Measurements from ENCODE around the gene SLC38A11. TPM values are rescaled to one million over a fixed set of nuclear protein-coding genes. Genes with fewer than 3 reads are reported as not detected.
"Not testable (repeated sequence)": the region's sequence is repeated elsewhere in the genome, so short reads cannot be mapped to it uniquely, and the experiment has no call there.

Gene SLC38A11
- total and polyA plus RNA-seq, 7 donors, result 0.46 to 4.3 (median 0.71) TPM; not detected in 1

DNA sequence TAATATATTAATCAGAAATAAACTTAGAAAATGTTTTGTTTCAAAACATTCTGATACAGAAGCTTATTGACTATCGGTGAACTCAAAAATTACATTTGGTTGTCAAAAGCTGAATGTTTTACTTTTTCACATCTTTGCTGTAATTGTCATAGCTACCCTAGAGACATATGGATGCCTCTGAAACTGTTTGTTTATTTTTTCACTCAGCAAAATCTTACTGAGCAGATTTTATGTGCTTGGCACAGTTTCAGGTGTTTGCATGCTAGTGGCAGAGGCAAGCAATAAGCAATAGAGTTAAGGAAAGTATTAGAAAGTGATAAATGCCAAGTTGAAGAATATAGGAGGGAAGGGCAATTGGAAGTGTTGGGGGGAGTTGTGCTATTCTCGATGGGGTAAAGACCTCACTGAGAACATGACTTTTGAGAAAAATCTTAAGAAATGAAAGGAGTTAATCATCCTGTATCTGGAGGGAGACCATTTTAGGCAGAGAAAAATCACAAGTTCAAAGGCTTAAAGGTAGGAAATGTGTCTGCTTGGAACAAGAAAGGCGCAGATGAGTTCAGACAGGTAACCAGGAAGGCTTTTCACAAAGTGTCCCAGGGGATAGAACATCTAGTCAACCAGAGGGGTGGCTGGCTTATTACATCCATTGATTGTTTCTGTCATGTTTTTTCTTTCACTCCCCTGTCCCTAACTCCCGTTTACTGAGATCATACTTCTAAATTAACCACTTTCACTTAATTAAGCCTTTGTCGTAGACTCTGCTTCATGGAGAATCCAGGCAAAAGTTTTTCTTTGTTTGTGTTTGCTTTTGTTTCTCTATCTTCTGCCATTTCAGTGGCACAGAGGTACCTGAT lies 86.5 kb downstream of the SLC38A11 start:
- Histone ChIP-seq H3K27me3 (no peaks in the 10 kb centered on the region), H3K4me1 (no peaks in the 10 kb centered on the region), H3K27ac (no peak overlapping the region), H3K9me3 (no peaks in the 10 kb centered on the region), H3K4me3 (no peak overlapping the region), H3K36me3 (no peaks in the 10 kb centered on the region)
- TF ChIP-seq POLR2AphosphoS5 (IDR thresholded peaks at IDR 0.05) (no peak), POLR2A (IDR thresholded peaks at IDR 0.05) (no peak), EP300 (IDR thresholded peaks at IDR 0.05) (no peak)
- TF ChIP-seq, protein P1, sequence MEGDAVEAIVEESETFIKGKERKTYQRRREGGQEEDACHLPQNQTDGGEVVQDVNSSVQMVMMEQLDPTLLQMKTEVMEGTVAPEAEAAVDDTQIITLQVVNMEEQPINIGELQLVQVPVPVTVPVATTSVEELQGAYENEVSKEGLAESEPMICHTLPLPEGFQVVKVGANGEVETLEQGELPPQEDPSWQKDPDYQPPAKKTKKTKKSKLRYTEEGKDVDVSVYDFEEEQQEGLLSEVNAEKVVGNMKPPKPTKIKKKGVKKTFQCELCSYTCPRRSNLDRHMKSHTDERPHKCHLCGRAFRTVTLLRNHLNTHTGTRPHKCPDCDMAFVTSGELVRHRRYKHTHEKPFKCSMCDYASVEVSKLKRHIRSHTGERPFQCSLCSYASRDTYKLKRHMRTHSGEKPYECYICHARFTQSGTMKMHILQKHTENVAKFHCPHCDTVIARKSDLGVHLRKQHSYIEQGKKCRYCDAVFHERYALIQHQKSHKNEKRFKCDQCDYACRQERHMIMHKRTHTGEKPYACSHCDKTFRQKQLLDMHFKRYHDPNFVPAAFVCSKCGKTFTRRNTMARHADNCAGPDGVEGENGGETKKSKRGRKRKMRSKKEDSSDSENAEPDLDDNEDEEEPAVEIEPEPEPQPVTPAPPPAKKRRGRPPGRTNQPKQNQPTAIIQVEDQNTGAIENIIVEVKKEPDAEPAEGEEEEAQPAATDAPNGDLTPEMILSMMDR (IDR thresholded peaks at IDR 0.05), result no peak
- WGBS, 2 donors, result 74 to 83% methylated on average over 5 of the region's 5 CpGs
- intact Hi-C loops (cut with DNase I), result no loop called here
- DNase-seq, result no peak

- H3K4me3 ChIP-seq, result no peak overlapping the region
- no peaks in the 10 kb centered on the region for H3K4me1 ChIP-seq
- intact Hi-C loops (cut with DNase I), result no loop called here
- no peaks in the 10 kb centered on the region for H3K36me3 ChIP-seq
- no peaks in the 10 kb centered on the region for H3K9me3 ChIP-seq
- no peak for DNase-seq
- H3K27ac ChIP-seq, result no peak overlapping the region
- TF ChIP-seq POLR2AphosphoS5 (IDR thresholded peaks at IDR 0.05) (no peak), EP300 (IDR thresholded peaks at IDR 0.05) (no peak), POLR2A (IDR thresholded peaks at IDR 0.05) (no peak)
- TF ChIP-seq, protein P1 (IDR thresholded peaks at IDR 0.05), result no peak
- 60% methylated on average over 3 of the region's 3 CpGs for WGBS, 2 donors
- no peaks in the 10 kb centered on the region for H3K27me3 ChIP-seq
Measured at GRCh38 chr2:164867779-164868397, 87.4 kb downstream of the SLC38A11 start.

DNA sequence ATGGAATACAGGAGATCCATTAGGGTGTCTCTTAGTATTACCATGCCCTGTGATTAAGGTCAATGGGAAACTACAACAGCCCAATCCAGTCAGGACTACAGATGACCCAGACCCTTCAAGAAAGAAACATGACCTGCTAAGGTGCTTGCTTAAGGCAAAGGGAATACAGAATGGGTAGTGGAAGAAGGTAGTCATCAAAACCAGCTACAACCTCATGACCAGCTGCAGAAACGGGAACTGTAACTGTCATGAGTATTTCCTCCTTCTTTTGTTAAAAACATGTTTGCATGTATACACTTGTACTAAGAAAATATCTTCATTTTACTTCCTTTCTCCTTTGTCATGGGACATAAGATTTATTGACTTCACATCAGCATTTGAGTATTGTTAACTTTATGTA lies 88.9 kb downstream of the SLC38A11 start:
- H3K4me1 ChIP-seq; H3K27me3 ChIP-seq; H3K36me3 ChIP-seq; H3K27ac ChIP-seq; intact Hi-C loops (cut with DNase I); DNase-seq; H3K9me3 ChIP-seq; H3K4me3 ChIP-seq: not testable (repeated sequence)
- 45 to 86% methylated on average over 1 of the region's 1 CpG for WGBS, 2 donors

DNA sequence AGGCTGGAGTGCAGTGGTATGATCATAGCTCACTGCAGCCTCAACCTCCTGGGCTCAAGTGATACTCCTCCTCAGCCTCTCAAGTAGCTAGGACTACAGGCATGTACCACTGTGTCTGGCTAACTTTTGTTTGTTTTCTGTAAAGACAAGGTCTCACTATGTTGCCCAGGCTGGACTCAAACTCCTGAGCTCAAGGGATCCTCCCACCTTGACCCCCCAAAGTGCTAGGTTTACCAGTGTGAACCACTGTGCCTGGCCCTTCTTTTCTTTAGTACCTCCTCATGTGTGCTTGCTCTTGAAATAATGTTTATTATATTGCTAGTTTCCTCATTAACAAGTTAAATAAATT lies 94.7 kb downstream of the SLC38A11 start:
- TF ChIP-seq POLR2AphosphoS5 (IDR thresholded peaks at IDR 0.05) (no peak), POLR2A (IDR thresholded peaks at IDR 0.05) (no peak), EP300 (IDR thresholded peaks at IDR 0.05) (no peak)
- TF ChIP-seq, protein P1 (IDR thresholded peaks at IDR 0.05), result no peak
- H3K4me1 ChIP-seq, result no peaks in the 10 kb centered on the region
- no peaks in the 10 kb centered on the region for H3K9me3 ChIP-seq
- no peaks in the 10 kb centered on the region for H3K27me3 ChIP-seq
- DNase-seq, result no peak
- intact Hi-C loops (cut with DNase I), result no loop called here
- no peak overlapping the region for H3K27ac ChIP-seq
- H3K36me3 ChIP-seq, result no peaks in the 10 kb centered on the region
- H3K4me3 ChIP-seq, result no peak overlapping the region

GRCh38 chr2:164859906-164860693 lies 95.2 kb downstream of the SLC38A11 start:
- H3K4me3 ChIP-seq; H3K36me3 ChIP-seq; H3K4me1 ChIP-seq; H3K9me3 ChIP-seq; H3K27me3 ChIP-seq; H3K27ac ChIP-seq; intact Hi-C loops (cut with DNase I); DNase-seq: not testable (repeated sequence)
- 94% methylated on average over 4 of the region's 4 CpGs for WGBS, 2 donors
